Measurements from ENCODE around the gene CYP26B1.

CYP26B1 gene

GRCh38 chr2:72147303-72147971 is at the start of gene CYP26B1:
Gene CYP26B1, minus strand, starts transcription at chr2:72147862. Its CDS starts 28 bp downstream, at chr2:72147834.
- FAIRE-seq (no peak), DNase-seq (ENCODE audit: low spot score) (no peak)

- FAIRE-seq = no peak
- DNase-seq (ENCODE audit: low spot score) = no peak
These were observed 46.1 kb upstream of the CYP26B1 start for GRCh38 chr2:72193723-72194122.

GRCh38 chr2:72191441-72191840 is 43.8 kb upstream of the CYP26B1 start:
- DNase-seq (ENCODE audit: low spot score) = no peak
- FAIRE-seq = no peak

- no peak for DNase-seq (ENCODE audit: low spot score)
- no peak for FAIRE-seq
These were observed 37.5 kb upstream of the CYP26B1 start for GRCh38 chr2:72185206-72185605.

GRCh38 chr2:72183466-72183865 is 35.8 kb upstream of the CYP26B1 start:
- DNase-seq (ENCODE audit: low spot score) = no peak
- FAIRE-seq = no peak

- FAIRE-seq (peak; percentile 57), DNase-seq (ENCODE audit: low spot score) (peak; percentile 29)
These were observed 35.4 kb upstream of the CYP26B1 start for GRCh38 chr2:72183016-72183415.

GRCh38 chr2:72182547-72182946 is 34.9 kb upstream of the CYP26B1 start:
- DNase-seq (ENCODE audit: low spot score) (no peak), FAIRE-seq (no peak)

GRCh38 chr2:72181616-72182015 is 34.0 kb upstream of the CYP26B1 start:
- DNase-seq (ENCODE audit: low spot score) (no peak), FAIRE-seq (no peak)

- DNase-seq (ENCODE audit: low spot score) = no peak
- no peak for FAIRE-seq
These were observed 32.7 kb upstream of the CYP26B1 start for GRCh38 chr2:72180351-72180750.

- DNase-seq (ENCODE audit: low spot score) (no peak), FAIRE-seq (no peak)
These were observed 30.9 kb upstream of the CYP26B1 start for GRCh38 chr2:72178551-72178950.

- FAIRE-seq (no peak), DNase-seq (ENCODE audit: low spot score) (no peak)
These were observed 28.6 kb upstream of the CYP26B1 start for GRCh38 chr2:72176281-72176680.

GRCh38 chr2:72175636-72176035 is 28.0 kb upstream of the CYP26B1 start:
- no peak for FAIRE-seq
- no peak for DNase-seq (ENCODE audit: low spot score)

GRCh38 chr2:72173640-72174321 is 26.1 kb upstream of the CYP26B1 start:
- DNase-seq (ENCODE audit: low spot score) (no peak), FAIRE-seq (no peak)

- DNase-seq (ENCODE audit: low spot score) = no peak
- FAIRE-seq = no peak
These were observed 24.8 kb upstream of the CYP26B1 start for GRCh38 chr2:72172478-72172877.

GRCh38 chr2:72166279-72166678 is 18.6 kb upstream of the CYP26B1 start:
- FAIRE-seq (no peak), DNase-seq (ENCODE audit: low spot score) (no peak)

GRCh38 chr2:72165792-72166191 is 18.1 kb upstream of the CYP26B1 start:
- DNase-seq (ENCODE audit: low spot score) = no peak
- no peak for FAIRE-seq

- no peak for DNase-seq (ENCODE audit: low spot score)
- FAIRE-seq = no peak
These were observed 14.9 kb upstream of the CYP26B1 start for GRCh38 chr2:72162574-72162973.

- DNase-seq (ENCODE audit: low spot score) (no peak), FAIRE-seq (no peak)
These were observed 11.7 kb upstream of the CYP26B1 start for GRCh38 chr2:72159211-72159993.

- no peak for FAIRE-seq
These were observed 10.5 kb upstream of the CYP26B1 start for GRCh38 chr2:72157871-72158771.

GRCh38 chr2:72156872-72157271 is 9.2 kb upstream of the CYP26B1 start:
- FAIRE-seq (no peak), DNase-seq (ENCODE audit: low spot score) (no peak)

More at GRCh38 chr2:72157871-72158771, 10.5 kb upstream of the CYP26B1 start:
- DNase-seq (ENCODE audit: low spot score) = no peak

- DNase-seq (ENCODE audit: low spot score) (no peak), FAIRE-seq (no peak)
These were observed 8.1 kb upstream of the CYP26B1 start for GRCh38 chr2:72155737-72156136.

Measured in RCC 7860 (cell line).